Endothelial cell of umbilical vein (primary cell): Measurements from ENCODE around the gene OCEL1. TPM values are rescaled to one million over a fixed set of nuclear protein-coding genes. Genes with fewer than 3 reads are reported as not detected.

Experiments
- BruUV-seq: library from RNA; stranded (reverse); fragments of 400-500 nt; replicated peaks from 2 replicates; lab custom pipeline; 2021; lab: Mats Ljungman, UMichigan
- CTCF ChIA-PET: fragments of 300-600, 350-600 bp; sonication (Branson Sonifier 250); formaldehyde crosslinking; loops from one replicate; lab custom pipeline; 2021; ENCODE audit warnings: antibody characterized with exemption, inconsistent platforms; lab: Charles Lee
- POLR2A ChIA-PET: fragments of 300-600, 350-600 bp; sonication (Branson Sonifier 250); formaldehyde crosslinking; loops from one replicate; lab custom pipeline; 2021; ENCODE audit warnings: antibody characterized with exemption, inconsistent platforms; lab: Charles Lee
- DNase-seq: peaks from one replicate; pipeline ENCODE4 v3.0.0-alpha.2; 2011; ENCODE audit warnings: low read depth, low spot score
- FAIRE-seq: peaks from 2 replicates; lab custom pipeline; 2011; peaks lifted over from hg19 to GRCh38; lab: Jason Lieb, UNC
- H2AFZ ChIP-seq: 2 replicates; pipeline ENCODE4 v1.6.0; 2012; ENCODE audit warnings: low read depth, low read length, control low read depth, inconsistent platforms
- H3K27ac ChIP-seq: 2 replicates; pipeline ENCODE4 v1.5.1; 2011; ENCODE audit warnings: low read depth, mild to moderate bottlenecking, control low read depth, low read length, moderate library complexity; ENCODE audit not compliant: insufficient read depth
- H3K27me3 ChIP-seq, 2 experiments: 2 replicates each; pipeline versions ENCODE4 v1.6.0 to v1.6.1; 2011; ENCODE audit warnings: low read length in 2 of 2, mixed read lengths in 1 of 2; ENCODE audit not compliant: control insufficient read depth in 2 of 2, insufficient read depth in 2 of 2
- H3K36me3 ChIP-seq, 2 experiments: 2 replicates in 1 of 2; 3 replicates in 1 of 2; pipeline ENCODE4 v1.5.1; 2011; ENCODE audit warnings: low read length in 2 of 2, mild to moderate bottlenecking in 1 of 2, moderate library complexity in 1 of 2; ENCODE audit not compliant: control insufficient read depth in 2 of 2, insufficient read depth in 2 of 2; ENCODE audit errors: extremely low read depth in 1 of 2
- H3K4me1 ChIP-seq: 3 replicates; pipeline ENCODE4 v1.5.1; 2011; ENCODE audit warnings: mild to moderate bottlenecking, low read length; ENCODE audit not compliant: control insufficient read depth, insufficient read depth; ENCODE audit errors: extremely low read depth
- H3K4me2 ChIP-seq: 2 replicates; pipeline ENCODE4 v1.6.1; 2011; ENCODE audit warnings: low read length, control low read depth, mixed read lengths; ENCODE audit not compliant: insufficient read depth
- H3K4me3 ChIP-seq, 3 experiments: fragments of 200-600 bp in 1 of 3; sonication (generic), shearing (Covaris generic) in 1 of 3; replicated peaks in 1 of 3; 2 replicates each; pipeline ENCODE4 v1.5.1; 2011 to 2016; ENCODE audit warnings: control low read depth in 3 of 3, low read length in 3 of 3, mild to moderate bottlenecking in 2 of 3, inconsistent platforms in 1 of 3, low read depth in 1 of 3, moderate library complexity in 1 of 3; ENCODE audit not compliant: insufficient read depth in 1 of 3
- H3K79me2 ChIP-seq: 2 replicates; pipeline ENCODE4 v1.6.0; 2012; ENCODE audit warnings: low read length, inconsistent platforms; ENCODE audit not compliant: control insufficient read depth, insufficient read depth
- H3K9ac ChIP-seq: replicated peaks from 2 replicates; pipeline ENCODE3; 2011; ENCODE audit warnings: low read length, control low read depth; ENCODE audit not compliant: insufficient read depth; ENCODE audit errors: extremely low read depth
- H3K9me1 ChIP-seq: replicated peaks from 3 replicates; pipeline ENCODE4 v1.6.0; 2011; ENCODE audit warnings: mild to moderate bottlenecking, low read length; ENCODE audit not compliant: control insufficient read depth, insufficient read depth; ENCODE audit errors: extremely low read depth
- H3K9me3 ChIP-seq: replicated peaks from 2 replicates; pipeline ENCODE4 v1.5.1; 2012; ENCODE audit warnings: low read length, inconsistent platforms; ENCODE audit not compliant: control insufficient read depth, insufficient read depth
- H4K20me1 ChIP-seq: replicated peaks from 2 replicates; pipeline ENCODE3; 2011; ENCODE audit warnings: mild to moderate bottlenecking, low read length; ENCODE audit not compliant: control insufficient read depth, insufficient read depth; ENCODE audit errors: extremely low read depth
- EZH2 ChIP-seq: IDR thresholded peaks from 2 replicates; pipeline ENCODE4 v1.6.1; 2012; ENCODE audit warnings: borderline replicate concordance, low read depth, mild to moderate bottlenecking, moderate library complexity, low read length, inconsistent platforms; ENCODE audit not compliant: severe bottlenecking
- FOS ChIP-seq: IDR thresholded peaks from 2 replicates; pipeline ENCODE4 v1.6.1; 2011; ENCODE audit warnings: mild to moderate bottlenecking, low read length, moderate library complexity, borderline replicate concordance; ENCODE audit not compliant: insufficient read depth
- GATA2 ChIP-seq: IDR thresholded peaks from 2 replicates; pipeline ENCODE4 v1.7.0; 2011; ENCODE audit warnings: low read depth, mild to moderate bottlenecking, moderate library complexity, mixed read lengths, low read length; ENCODE audit not compliant: insufficient read length, insufficient read depth
- JUN ChIP-seq: IDR thresholded peaks from 2 replicates; pipeline ENCODE4 v1.6.1; 2011; ENCODE audit warnings: borderline replicate concordance, low read depth; ENCODE audit not compliant: insufficient read length, insufficient read depth
- MYC ChIP-seq: IDR thresholded peaks from one replicate; pipeline ENCODE4 v1.6.1; 2011; ENCODE audit warnings: mild to moderate bottlenecking, low read depth, low read length
- POLR2A ChIP-seq: IDR thresholded peaks from 2 replicates; pipeline ENCODE4 v1.6.1; 2012; ENCODE audit warnings: low read depth, mild to moderate bottlenecking, control low read depth, low read length
- POLR2AphosphoS5 ChIP-seq: IDR thresholded peaks from 2 replicates; pipeline ENCODE4 v1.6.1; 2012; ENCODE audit warnings: low read depth, mild to moderate bottlenecking, control low read depth, low read length, moderate library complexity; ENCODE audit not compliant: insufficient read depth
- dilution Hi-C: fragments of 300-500 bp; cut with MboI; formaldehyde crosslinking; loops from one replicate; pipeline ENCODE4 v1.15.0; 2019; ENCODE audit warnings: low sequenced_read_pairs; ENCODE audit not compliant: extremely low pct_ligation_motif_present
- intact Hi-C: fragments of 100-400 bp; cut with micrococcal nuclease; formaldehyde crosslinking; loops from one replicate; pipeline ENCODE4 v1.10.0; 2022
- polyA plus RNA-seq, 4 experiments: library from polyadenylated mRNA; depleted of rRNA in 3 of 4; stranded (reverse) in 3 of 4; unstranded in 1 of 4; fragments of >200 nt; gene quantifications; 2 replicates each; pipeline versions ENCODE4 v1.2.1 to v1.2.3, GENCODE V29; 2011 to 2012; ENCODE audit warnings: missing spikeins in 1 of 4
- total RNA-seq: library from RNA; stranded (reverse); gene quantifications from 2 replicates; pipeline ENCODE4 v1.2.3, GENCODE V29; 2021
- TF ChIP-seq, protein P1 (sequence below), 2 donors: IDR thresholded peaks; 1 replicate in 1 of 2; 2 replicates in 1 of 2; pipeline ENCODE4 v1.5.1; 2011; ENCODE audit warnings: low read length in 2 of 2, mild to moderate bottlenecking in 2 of 2, moderate library complexity in 2 of 2, control low read depth in 1 of 2, inconsistent platforms in 1 of 2, low read depth in 1 of 2; ENCODE audit not compliant: insufficient read depth in 1 of 2; ENCODE audit errors: extremely low read depth in 1 of 2
- TF ChIP-seq, protein P2 (sequence below): IDR thresholded peaks from 2 replicates; pipeline ENCODE4 v1.6.1; 2011; ENCODE audit not compliant: insufficient read depth, insufficient read length

Gene OCEL1
- total and polyA plus RNA-seq, 2 donors (not counting 3 experiments of a cell fraction or from before 2014, with no cell fraction given): 7.4 to 13.0 TPM

DNA sequence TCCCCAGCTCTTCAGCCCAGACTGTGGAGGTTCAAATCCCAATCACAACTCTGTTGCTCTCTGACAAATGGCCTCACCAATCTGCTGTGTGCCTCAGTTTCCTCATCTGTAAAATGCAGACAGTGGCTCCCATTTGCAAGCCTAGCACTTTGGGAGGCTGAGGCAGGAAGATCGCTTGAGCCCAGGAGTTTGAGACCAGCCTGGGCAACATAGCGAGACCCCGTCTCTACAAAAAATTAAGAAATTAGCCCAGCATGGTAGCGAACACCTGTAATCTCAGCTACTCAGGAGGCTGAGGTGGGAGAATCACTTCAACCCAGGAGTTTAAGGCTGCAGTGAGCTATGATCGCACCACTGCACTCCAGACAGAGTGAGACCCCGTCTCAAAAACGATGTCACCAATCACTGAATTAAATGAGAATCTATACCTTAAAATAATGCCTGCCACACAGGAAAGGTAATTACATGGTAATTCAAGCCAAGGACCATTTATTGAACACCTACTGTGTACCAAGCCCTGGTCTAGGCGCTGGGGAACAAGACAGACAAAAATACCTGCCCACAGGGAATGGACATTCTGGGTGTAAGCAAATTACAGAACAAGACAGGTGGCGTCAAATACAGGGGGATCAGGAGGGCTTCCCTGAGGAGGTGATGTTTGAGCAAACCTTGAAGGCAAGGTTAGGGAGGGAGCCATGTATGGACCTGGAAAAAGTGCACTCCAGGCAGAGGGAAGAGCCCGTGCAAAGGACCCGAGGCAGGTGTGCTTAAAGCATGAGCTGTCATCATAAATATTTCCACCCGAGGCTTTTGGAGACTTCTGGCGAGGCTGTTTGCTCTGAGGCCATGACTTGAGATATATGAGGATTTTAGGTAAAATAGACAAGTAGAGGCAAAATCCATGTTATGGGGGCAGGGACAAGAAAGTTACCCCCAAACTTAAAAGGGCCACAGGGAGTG is 12.0 kb downstream of the OCEL1 start:
- POLR2A ChIA-PET: no interaction called here

More for the DNA sequence above, 12.0 kb downstream of the OCEL1 start:
- Histone ChIP-seq H3K9me3 (no peaks in the 10 kb centered on the region), H3K36me3 (peaks cover 0 to 4% of the 10 kb centered on the region in 2 experiments), H3K27ac (no peak overlapping the region), H3K9ac (no peak overlapping the region), H3K27me3 (no peaks in the 10 kb centered on the region), H2AFZ (no peak overlapping the region), H3K9me1 (no peaks in the 10 kb centered on the region), H3K79me2 (peaks cover 24% of the 10 kb centered on the region), H3K4me1 (peaks cover 11% of the 10 kb centered on the region), H3K4me3 (no peak overlapping the region), H4K20me1 (no peaks in the 10 kb centered on the region), H3K4me2 (no peak overlapping the region)
- no TSS peak for BruUV-seq
- DNase-seq (no peak), FAIRE-seq (no peak)
- intact Hi-C loops (no loop called here), dilution Hi-C loops (no loop called here)
- CTCF ChIA-PET: interaction anchor here (1.3 kb wide), 1 partner anchor 22 kb away, joined by 4 read pairs; no protein-coding TSS in a partner anchor
- TF ChIP-seq EZH2 (no peak), POLR2AphosphoS5 (no peak), FOS (no peak), MYC (no peak), JUN (no peak), GATA2 (no peak), POLR2A (no peak)
- TF ChIP-seq, protein P1, sequence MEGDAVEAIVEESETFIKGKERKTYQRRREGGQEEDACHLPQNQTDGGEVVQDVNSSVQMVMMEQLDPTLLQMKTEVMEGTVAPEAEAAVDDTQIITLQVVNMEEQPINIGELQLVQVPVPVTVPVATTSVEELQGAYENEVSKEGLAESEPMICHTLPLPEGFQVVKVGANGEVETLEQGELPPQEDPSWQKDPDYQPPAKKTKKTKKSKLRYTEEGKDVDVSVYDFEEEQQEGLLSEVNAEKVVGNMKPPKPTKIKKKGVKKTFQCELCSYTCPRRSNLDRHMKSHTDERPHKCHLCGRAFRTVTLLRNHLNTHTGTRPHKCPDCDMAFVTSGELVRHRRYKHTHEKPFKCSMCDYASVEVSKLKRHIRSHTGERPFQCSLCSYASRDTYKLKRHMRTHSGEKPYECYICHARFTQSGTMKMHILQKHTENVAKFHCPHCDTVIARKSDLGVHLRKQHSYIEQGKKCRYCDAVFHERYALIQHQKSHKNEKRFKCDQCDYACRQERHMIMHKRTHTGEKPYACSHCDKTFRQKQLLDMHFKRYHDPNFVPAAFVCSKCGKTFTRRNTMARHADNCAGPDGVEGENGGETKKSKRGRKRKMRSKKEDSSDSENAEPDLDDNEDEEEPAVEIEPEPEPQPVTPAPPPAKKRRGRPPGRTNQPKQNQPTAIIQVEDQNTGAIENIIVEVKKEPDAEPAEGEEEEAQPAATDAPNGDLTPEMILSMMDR (IDR thresholded peaks at IDR 0.05; ENCODE audit: extremely low read depth in 1 of 2, insufficient read depth in 1 of 2, low read depth in 1 of 2, low read length in 2 of 2): no peak
- TF ChIP-seq, protein P2, sequence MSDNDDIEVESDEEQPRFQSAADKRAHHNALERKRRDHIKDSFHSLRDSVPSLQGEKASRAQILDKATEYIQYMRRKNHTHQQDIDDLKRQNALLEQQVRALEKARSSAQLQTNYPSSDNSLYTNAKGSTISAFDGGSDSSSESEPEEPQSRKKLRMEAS: no peak
